ENCODE data around the gene TXNIP. TPM values are rescaled to one million over a fixed set of nuclear protein-coding genes. Genes with fewer than 3 reads are reported as not detected.

Gene TXNIP
- total and polyA plus RNA-seq, 4 donors = 109 to 455 (median 298) TPM

- H3K9me3 ChIP-seq (ENCODE audit: control insufficient read depth, insufficient read depth, low read length) = peaks cover 5% of the 10 kb centered on the region
- peak overlapping the region; percentile 96 for H3K27ac ChIP-seq (ENCODE audit: low read depth, low read length)
- WGBS (ENCODE audit: insufficient coverage) = no CpG with 5 or more reads among the region's 5 CpGs
- no peaks in the 10 kb centered on the region for H3K27me3 ChIP-seq (ENCODE audit: control insufficient read depth, insufficient read depth, low read length)
- H3K36me3 ChIP-seq (ENCODE audit: control insufficient read depth, insufficient read depth, low read length) = no peaks in the 10 kb centered on the region
- H3K4me3 ChIP-seq (ENCODE audit: low read depth, low read length) = peak overlapping the region; percentile 64
- DNase-seq (ENCODE audit: low read depth in 4 of 6, low spot score in 6 of 6) = no peak
- peaks cover 39% of the 10 kb centered on the region for H3K4me1 ChIP-seq (ENCODE audit: control insufficient read depth, insufficient read depth, low read length)
These were observed 31.1 kb downstream of the TXNIP start for GRCh38 chr1:145965119-145965744.

- peaks cover 42% of the 10 kb centered on the region for H3K4me1 ChIP-seq (ENCODE audit: control insufficient read depth, insufficient read depth, low read length)
- H3K36me3 ChIP-seq (ENCODE audit: control insufficient read depth, insufficient read depth, low read length) = no peaks in the 10 kb centered on the region
- H3K4me3 ChIP-seq (ENCODE audit: low read depth, low read length) = peak within 1 kb of the TSS; percentile 64
- under 1% methylated on average over 26 of the region's 37 CpGs for WGBS (ENCODE audit: insufficient coverage)
- peak; percentile 90 to 99 (median 94) for DNase-seq (ENCODE audit: low read depth in 4 of 6, low spot score in 6 of 6)
- no peaks in the 10 kb centered on the region for H3K27me3 ChIP-seq (ENCODE audit: control insufficient read depth, insufficient read depth, low read length)
- peak within 1 kb of the TSS; percentile 96 for H3K27ac ChIP-seq (ENCODE audit: low read depth, low read length)
- peaks cover 5% of the 10 kb centered on the region for H3K9me3 ChIP-seq (ENCODE audit: control insufficient read depth, insufficient read depth, low read length)
These were observed 31.9 kb downstream of the TXNIP start, which contains the start of the genes ANKRD34A and POLR3GL for GRCh38 chr1:145964328-145965118. Gene ANKRD34A, minus strand, starts transcription at chr1:145964575. Its CDS starts 2,816 bp downstream, at chr1:145961759. Gene POLR3GL, plus strand, starts transcription at chr1:145964690. Its CDS starts 10,176 bp downstream, at chr1:145974866.

DNA sequence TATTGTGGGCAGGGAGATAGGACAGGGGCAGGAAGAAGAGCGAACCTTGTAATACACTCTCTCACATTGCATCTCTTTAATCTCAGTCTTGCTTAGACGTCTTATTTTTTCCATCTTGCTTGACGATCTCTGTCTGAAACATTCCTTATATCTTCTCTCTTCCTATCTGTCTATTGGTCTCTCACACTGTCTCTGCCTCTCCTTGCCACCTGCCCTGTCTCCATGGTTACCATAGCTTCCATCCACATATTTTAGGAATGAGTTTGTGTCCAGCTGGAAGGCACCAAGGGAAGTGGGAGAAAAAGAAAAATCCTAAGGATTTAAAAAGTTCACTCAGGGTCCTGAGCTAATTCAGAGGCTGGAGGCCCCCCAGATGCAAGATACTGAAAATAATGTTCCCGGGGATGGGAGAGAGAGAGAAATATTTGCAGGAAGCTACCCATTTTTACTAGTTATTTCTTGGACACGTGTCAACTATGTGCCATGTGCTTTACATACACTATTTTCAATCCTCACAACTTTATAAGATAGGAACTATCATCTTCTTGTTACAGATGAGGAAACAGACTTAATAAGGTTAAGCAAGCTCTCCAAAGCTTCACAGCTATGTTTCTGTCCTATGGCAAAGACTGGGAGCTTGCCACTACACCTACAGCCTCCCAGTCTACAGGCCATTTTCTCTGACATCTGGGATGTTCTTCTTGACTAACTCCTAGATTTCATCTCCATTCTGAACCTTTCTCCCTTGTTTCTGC lies 32.9 kb downstream of the TXNIP start:
- Histone ChIP-seq H3K9me3 (ENCODE audit: control insufficient read depth, insufficient read depth, low read length) (peaks cover 5% of the 10 kb centered on the region), H3K36me3 (ENCODE audit: control insufficient read depth, insufficient read depth, low read length) (no peaks in the 10 kb centered on the region), H3K27me3 (ENCODE audit: control insufficient read depth, insufficient read depth, low read length) (no peaks in the 10 kb centered on the region), H3K4me3 (ENCODE audit: low read depth, low read length) (peak overlapping the region; percentile 64), H3K4me1 (ENCODE audit: control insufficient read depth, insufficient read depth, low read length) (peaks cover 42% of the 10 kb centered on the region), H3K27ac (ENCODE audit: low read depth, low read length) (peak overlapping the region; percentile 96)
- WGBS (ENCODE audit: insufficient coverage) = 29% methylated on average over 3 of the region's 5 CpGs
- DNase-seq (ENCODE audit: low read depth in 4 of 6, low spot score in 6 of 6) = peak in 2 of 6 donors; percentile 55 to 56

GRCh38 chr1:145962157-145963102 lies 33.9 kb downstream of the TXNIP start:
- Histone ChIP-seq H3K36me3 (ENCODE audit: control insufficient read depth, insufficient read depth, low read length) (no peaks in the 10 kb centered on the region), H3K27ac (ENCODE audit: low read depth, low read length) (peak overlapping the region; percentile 96), H3K4me3 (ENCODE audit: low read depth, low read length) (peak overlapping the region; percentile 93), H3K4me1 (ENCODE audit: control insufficient read depth, insufficient read depth, low read length) (peaks cover 42% of the 10 kb centered on the region), H3K9me3 (ENCODE audit: control insufficient read depth, insufficient read depth, low read length) (peaks cover 4% of the 10 kb centered on the region), H3K27me3 (ENCODE audit: control insufficient read depth, insufficient read depth, low read length) (no peaks in the 10 kb centered on the region)
- peak in 3 of 6 donors; percentile 23 to 79 (median 78) for DNase-seq (ENCODE audit: low read depth in 4 of 6, low spot score in 6 of 6)
- WGBS (ENCODE audit: insufficient coverage) = 4% methylated on average over 14 of the region's 36 CpGs

DNA sequence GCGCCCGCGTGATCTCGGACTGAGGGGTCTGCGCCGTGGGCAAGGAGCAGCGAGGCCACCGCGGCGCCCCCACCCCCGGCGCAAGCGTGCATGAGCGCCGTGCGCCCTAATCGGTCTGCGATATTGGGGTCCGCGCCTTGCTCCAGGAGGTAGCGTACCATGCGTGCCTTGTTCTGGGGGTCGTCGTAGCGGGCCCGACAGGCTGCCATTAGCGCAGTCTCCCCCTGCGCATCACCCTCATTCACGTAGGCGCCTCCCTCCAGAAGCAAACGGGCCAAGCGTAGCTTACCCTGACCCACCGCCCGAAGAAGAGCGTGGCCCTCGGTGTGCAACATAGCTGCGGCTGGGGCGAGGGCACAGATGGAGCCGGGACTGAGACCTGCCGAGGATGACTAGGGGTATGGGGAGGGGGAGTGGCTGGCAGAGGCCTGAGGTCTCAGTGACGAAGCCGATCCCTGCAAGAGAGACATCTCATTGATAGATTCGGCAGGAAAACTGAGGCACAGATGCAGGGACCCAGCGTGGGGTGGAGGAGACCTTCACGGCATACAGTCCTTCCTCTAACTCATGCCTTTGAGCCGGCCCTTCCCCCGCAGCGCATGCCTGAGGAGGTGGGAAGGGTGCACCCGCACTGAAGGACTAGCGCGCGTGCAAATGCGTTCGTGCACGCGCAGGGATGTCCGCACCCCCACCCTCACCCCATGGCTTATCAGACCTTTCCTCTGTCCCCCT lies 34.8 kb downstream of the TXNIP start:
- peak in 3 of 6 donors; percentile 59 to 92 (median 81) for DNase-seq (ENCODE audit: low read depth in 4 of 6, low spot score in 6 of 6)
- Histone ChIP-seq H3K9me3 (ENCODE audit: control insufficient read depth, insufficient read depth, low read length) (no peaks in the 10 kb centered on the region), H3K27me3 (ENCODE audit: control insufficient read depth, insufficient read depth, low read length) (no peaks in the 10 kb centered on the region), H3K27ac (ENCODE audit: low read depth, low read length) (peak overlapping the region; percentile 94), H3K4me1 (ENCODE audit: control insufficient read depth, insufficient read depth, low read length) (peaks cover 42% of the 10 kb centered on the region), H3K36me3 (ENCODE audit: control insufficient read depth, insufficient read depth, low read length) (no peaks in the 10 kb centered on the region), H3K4me3 (ENCODE audit: low read depth, low read length) (peak overlapping the region; percentile 93)
- WGBS (ENCODE audit: insufficient coverage) = under 1% methylated on average over 50 of the region's 57 CpGs

DNA sequence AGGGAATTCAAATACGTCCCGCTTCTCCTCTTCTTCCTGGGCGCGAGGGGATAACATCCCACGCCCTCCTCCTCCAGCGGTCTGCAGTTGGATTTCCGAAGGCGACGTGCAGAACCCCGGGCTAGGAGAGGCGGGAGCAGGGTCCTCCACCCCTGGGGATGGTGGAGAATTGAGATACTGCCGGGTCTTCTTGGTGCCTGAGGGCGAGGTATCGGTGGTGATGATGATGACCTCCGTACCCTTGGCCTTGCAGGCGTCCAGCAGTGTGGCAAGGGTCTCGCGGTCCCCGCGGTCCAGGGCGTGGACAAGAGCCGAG lies 35.3 kb downstream of the TXNIP start:
- H3K27me3 ChIP-seq (ENCODE audit: control insufficient read depth, insufficient read depth, low read length) = no peaks in the 10 kb centered on the region
- peak overlapping the region; percentile 94 for H3K27ac ChIP-seq (ENCODE audit: low read depth, low read length)
- H3K4me3 ChIP-seq (ENCODE audit: low read depth, low read length) = peak overlapping the region; percentile 93
- no peak for DNase-seq (ENCODE audit: low read depth in 4 of 6, low spot score in 6 of 6)
- H3K4me1 ChIP-seq (ENCODE audit: control insufficient read depth, insufficient read depth, low read length) = peaks cover 42% of the 10 kb centered on the region
- no peaks in the 10 kb centered on the region for H3K36me3 ChIP-seq (ENCODE audit: control insufficient read depth, insufficient read depth, low read length)
- WGBS (ENCODE audit: insufficient coverage) = under 1% methylated on average over 16 of the region's 22 CpGs
- no peaks in the 10 kb centered on the region for H3K9me3 ChIP-seq (ENCODE audit: control insufficient read depth, insufficient read depth, low read length)

GRCh38 chr1:145960468-145961108 lies 35.8 kb downstream of the TXNIP start:
- Histone ChIP-seq H3K4me1 (ENCODE audit: control insufficient read depth, insufficient read depth, low read length) (peaks cover 42% of the 10 kb centered on the region), H3K27me3 (ENCODE audit: control insufficient read depth, insufficient read depth, low read length) (no peaks in the 10 kb centered on the region), H3K36me3 (ENCODE audit: control insufficient read depth, insufficient read depth, low read length) (no peaks in the 10 kb centered on the region), H3K9me3 (ENCODE audit: control insufficient read depth, insufficient read depth, low read length) (no peaks in the 10 kb centered on the region), H3K4me3 (ENCODE audit: low read depth, low read length) (peak overlapping the region; percentile 93), H3K27ac (ENCODE audit: low read depth, low read length) (peak overlapping the region; percentile 94)
- peak in 3 of 6 donors; percentile 76 to 95 (median 93) for DNase-seq (ENCODE audit: low read depth in 4 of 6, low spot score in 6 of 6)
- 1% methylated on average over 43 of the region's 44 CpGs for WGBS (ENCODE audit: insufficient coverage)

GRCh38 chr1:145959957-145960467 lies 36.4 kb downstream of the TXNIP start:
- H3K27me3 ChIP-seq (ENCODE audit: control insufficient read depth, insufficient read depth, low read length) = no peaks in the 10 kb centered on the region
- H3K9me3 ChIP-seq (ENCODE audit: control insufficient read depth, insufficient read depth, low read length) = no peaks in the 10 kb centered on the region
- peak overlapping the region; percentile 93 for H3K4me3 ChIP-seq (ENCODE audit: low read depth, low read length)
- no peaks in the 10 kb centered on the region for H3K36me3 ChIP-seq (ENCODE audit: control insufficient read depth, insufficient read depth, low read length)
- peaks cover 42% of the 10 kb centered on the region for H3K4me1 ChIP-seq (ENCODE audit: control insufficient read depth, insufficient read depth, low read length)
- WGBS (ENCODE audit: insufficient coverage) = 5% methylated on average over 10 of the region's 12 CpGs
- DNase-seq (ENCODE audit: low read depth in 4 of 6, low spot score in 6 of 6) = no peak
- peak overlapping the region; percentile 94 for H3K27ac ChIP-seq (ENCODE audit: low read depth, low read length)
